HG02981 (cell line): ENCODE measurements around the gene FAH.
"Not testable (repeated sequence)": the region's sequence is repeated elsewhere in the genome, so short reads cannot be mapped to it uniquely, and the experiment has no call there.

Experiments used
- ATAC-seq: cut with Tn5 transposase; IDR thresholded peaks from one replicate; pipeline ENCODE4 v1.9.1; 2021; ENCODE audit warnings: mild to moderate bottlenecking, moderate library complexity; ENCODE audit not compliant: unreplicated experiment

Gene FAH

DNA sequence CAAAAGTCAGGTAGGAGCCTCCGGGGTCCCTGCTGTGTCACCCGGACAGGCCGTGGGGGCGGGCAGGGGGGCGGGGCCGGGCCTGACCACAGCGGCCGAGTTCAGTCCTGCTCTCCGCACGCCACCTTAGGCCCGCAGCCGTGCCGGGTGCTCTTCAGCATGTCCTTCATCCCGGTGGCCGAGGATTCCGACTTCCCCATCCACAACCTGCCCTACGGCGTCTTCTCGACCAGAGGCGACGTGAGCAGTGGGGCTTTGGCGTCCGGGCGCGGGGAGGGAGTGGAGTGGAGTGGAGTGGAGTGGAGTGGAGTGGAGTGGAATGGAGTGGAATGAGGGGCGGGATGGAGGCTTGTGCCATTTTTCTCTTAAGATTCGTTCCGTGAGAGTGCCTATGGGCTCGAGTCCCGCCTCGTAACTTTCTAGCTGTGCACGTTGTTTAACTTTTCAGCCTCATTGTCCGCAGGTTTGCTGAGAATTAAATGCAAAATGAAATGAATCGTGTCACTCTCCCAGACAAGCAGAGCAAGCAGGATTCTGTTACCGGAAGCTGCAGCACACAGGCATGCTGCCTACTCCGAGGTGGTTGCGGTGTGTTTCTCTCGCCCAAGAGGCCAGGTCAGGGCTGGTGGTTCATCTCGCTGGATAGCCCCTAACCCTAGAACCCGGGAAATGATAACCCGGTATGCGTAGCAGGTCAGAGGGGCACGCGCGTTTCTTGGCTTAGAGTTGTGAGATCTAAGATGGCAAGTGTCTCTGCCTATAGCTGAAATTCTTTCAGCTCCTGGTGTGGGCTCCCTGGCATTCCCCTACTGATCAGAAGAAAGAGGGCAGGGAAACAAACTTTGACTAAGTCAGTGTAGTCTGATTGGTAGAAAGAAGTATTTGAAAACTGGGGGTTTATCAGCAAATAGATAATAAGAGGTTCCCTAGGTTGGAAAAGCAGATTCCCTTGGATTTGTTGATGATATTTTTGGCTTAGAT lies at the start of gene FAH:
Gene FAH (plus strand): TSS at position 104 of the 981 bp plus-strand sequence. CDS start 56 bp downstream, at position 160.
- ATAC-seq = peak; percentile 50

DNA sequence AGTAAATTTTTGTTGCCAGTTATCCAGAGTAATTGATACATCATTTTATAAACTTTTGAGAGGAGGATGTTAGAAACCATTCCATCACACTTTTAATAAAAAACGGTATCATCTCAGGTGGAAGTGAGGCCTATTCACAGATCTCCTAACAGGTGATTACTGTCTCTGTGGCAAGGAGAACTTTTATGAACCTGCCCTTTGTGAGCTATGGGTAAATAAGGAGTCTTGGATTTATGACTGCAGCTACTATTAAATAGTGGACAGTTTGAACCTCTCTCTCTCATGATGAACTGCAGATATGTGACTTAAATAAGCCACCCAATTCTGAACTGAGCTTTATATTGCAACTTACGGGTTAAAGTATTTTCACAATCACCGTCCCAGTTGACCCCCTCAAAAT lies 47.6 kb upstream of the FAH start:
- ATAC-seq = no peak

DNA sequence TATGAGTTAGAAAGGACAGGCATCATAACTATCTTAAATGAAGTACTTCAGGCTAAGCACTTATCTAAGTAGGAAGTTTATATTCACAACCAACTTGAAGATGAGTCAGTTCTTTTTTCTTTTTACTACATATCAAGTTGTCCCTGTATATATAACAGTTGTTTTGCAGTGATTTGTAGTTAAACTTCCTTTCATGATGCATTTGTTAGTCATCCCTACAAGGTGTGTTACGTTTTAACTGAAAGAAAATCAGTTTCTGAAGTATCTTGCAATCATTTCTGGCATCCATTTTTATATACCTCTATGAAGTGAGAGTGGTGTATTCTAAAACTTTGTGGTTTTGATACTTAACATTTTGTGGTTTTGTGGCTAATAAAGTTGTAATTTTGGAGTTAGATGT lies 47.2 kb upstream of the FAH start:
- no peak for ATAC-seq

DNA sequence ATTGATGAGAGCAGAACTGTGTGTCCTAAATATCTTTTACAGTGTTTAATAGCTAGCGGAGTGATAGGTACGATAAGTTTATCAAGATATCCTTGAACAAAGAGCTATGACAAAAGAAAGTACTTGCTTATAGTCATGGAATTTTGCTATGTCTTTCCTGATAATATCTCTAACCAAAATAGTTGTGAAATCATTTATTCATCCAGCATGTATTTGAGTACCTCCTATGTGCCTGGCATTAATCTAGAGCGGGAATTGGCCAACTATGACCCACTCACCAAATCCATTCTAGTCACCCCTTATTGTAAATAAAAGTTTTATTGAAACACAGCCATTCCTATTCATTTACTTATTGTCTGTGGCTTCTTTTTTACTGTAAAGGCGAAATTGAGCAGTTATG lies 46.7 kb upstream of the FAH start:
- no peak for ATAC-seq

DNA sequence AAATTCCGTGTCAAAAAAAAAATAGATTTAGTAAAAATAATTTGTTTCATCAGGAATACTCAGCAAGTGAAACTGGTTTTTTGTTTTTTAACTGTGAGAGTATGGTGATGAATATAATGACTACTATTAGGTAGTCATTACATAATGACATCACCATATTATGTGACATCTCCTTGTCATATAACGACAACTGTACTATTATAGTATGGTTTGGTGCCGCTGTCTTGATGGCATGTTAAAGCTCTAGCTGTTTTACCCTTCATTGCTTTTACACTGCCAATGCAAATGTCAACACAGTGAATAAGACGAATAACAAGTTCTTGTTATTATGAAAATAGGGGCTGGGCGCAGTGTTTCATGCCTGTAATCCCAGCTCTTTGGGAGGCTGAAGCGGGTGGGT lies 45.6 kb upstream of the FAH start:
- ATAC-seq = no peak

DNA sequence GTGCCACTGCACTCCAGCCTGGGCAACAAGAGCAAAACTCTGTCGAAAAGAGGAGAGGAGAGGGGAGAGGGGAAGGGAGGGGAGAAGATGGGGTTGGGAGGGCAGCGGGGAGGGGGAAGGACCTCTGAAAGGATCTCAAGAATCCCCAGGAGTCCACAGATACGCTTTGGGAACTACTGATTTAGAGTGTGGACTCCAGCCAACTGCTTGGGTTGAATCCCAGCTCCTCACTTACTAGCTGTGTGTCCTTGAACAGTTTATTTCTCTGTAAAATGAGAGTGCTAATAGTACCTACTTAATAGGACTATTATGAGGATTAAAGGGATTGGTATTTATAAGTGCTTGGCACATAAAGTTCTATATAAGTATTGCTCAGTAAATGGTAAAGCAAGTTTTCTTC lies 45.0 kb upstream of the FAH start:
- no peak for ATAC-seq

DNA sequence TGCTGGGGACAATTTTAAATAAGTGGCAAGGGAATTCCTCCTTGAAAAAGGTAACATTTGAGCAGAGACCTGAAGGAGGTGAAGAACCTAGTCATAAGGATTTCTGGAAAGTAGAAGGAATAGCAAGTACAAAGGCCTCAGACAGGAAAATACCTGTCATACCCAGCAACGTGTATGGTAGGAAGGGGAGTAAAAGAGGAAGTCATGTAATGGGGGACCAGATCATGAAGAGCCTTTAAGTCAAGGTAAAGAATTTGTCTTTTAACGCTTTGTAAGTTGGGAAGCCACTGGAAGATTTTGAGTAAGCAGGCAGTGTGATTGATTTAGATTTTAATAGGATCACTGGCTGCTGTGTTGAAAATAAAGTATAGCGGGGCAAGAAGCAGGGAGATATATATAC lies 43.4 kb upstream of the FAH start:
- no peak for ATAC-seq

DNA sequence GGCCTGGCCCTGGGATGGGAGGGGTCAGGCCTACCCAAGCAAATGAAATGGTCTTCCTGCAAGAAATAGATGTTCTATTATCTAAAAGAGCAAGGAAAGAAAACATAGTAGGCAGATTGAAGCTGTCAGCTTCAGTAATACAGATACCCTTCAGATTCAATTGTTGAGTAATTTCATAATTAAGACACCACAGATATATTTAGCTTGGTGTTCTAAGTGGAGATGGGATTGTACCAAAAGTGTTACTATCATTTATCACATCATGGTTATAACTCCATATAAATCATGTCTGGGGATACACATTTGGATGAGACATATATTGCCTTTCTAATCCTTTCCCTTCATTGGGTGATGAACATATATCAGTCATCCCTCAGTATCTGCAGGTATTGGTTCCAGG lies 41.9 kb upstream of the FAH start:
- ATAC-seq = no peak

DNA sequence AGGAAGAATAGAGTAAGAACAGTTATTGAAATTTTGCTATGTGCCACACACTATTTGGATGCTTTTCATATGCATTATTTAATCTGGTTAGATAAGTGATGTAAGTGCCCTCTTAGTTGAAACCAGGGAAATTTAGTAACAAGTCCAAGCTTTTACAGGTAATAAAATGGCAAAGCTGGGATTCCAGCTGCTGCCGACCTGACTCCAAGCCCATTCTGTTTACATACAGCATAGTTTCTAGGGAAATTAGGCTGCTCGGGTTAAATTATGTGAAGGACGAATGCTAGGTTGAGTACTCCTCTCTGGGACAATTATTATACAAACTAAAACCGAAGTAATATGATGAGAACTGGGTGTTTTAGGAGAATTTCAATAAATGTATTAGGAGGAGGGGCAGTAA lies 38.7 kb upstream of the FAH start:
- ATAC-seq = no peak

DNA sequence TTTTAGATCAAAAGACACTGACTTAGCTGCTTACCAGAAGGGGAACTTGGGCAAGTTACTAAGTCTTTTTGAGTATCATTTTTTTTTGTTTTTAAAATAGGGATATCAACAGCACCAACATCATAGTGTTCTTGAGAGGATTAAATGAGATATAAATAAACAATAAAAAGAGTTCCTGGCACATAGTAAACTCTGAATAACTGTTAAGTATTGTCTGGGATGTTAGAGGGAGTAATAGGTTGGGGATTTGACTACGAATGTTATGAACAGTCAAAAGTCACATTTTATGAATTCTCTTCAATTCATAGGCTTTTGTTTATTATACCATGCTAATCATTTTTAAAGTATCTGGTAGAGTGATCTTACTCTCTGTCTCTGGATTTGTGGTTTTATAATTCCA lies 37.8 kb upstream of the FAH start:
- no peak for ATAC-seq

DNA sequence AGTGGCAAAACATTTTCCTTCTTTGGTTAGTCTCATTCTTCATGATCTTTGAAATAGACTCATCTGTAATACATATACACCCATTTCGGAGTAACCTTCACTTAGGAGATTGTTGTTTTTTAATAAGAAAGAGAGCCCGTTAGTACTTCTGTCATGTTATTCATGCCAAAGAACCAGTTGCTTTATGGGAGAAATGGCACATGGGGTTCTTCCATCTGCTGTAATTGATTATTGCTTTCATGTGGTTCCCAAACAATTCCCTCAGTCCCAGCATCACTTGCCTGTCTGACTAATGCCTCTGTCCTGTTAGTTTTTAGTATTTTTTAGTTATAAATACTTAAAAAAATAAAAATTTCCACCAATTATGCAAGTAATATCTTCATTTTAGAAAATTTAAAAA lies 33.8 kb upstream of the FAH start:
- ATAC-seq = no peak

DNA sequence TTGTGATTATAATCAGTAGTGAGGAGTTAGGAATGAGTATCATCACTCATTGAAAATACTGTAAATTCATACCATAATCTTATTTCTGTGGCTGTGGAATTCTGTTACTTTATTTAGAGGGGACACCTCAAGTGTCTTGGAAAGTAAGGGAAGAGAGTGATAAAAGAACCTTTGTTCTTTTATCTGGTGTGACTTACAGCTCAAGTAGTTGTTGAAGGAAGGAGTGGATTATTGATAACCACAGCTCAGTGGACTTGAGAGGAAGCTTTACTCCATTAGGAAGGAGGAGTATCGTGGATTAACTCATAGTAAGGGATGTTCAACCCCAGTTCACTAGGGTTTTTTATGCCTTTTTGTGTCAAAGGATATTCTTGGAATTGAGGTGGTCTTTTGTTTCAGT lies 32.2 kb upstream of the FAH start:
- no peak for ATAC-seq

DNA sequence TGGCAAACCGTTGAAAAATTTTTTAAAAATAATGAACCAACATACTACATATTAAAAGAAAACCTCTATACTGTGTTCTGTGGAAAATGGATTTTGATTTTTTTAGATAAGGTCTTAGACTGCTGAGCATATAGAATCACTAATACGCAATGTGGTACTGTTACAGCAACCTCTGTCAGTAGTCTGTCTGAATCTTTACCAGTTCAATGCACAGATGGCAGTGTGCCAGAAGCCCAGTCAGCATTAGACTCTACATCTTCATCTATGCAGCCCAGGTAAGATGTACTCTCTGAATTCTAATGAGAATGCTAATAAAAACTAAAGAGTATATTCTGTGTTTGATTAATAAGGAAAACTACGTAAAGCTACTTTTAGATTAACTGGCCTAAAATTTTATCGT lies 31.3 kb upstream of the FAH start:
- ATAC-seq = no peak

DNA sequence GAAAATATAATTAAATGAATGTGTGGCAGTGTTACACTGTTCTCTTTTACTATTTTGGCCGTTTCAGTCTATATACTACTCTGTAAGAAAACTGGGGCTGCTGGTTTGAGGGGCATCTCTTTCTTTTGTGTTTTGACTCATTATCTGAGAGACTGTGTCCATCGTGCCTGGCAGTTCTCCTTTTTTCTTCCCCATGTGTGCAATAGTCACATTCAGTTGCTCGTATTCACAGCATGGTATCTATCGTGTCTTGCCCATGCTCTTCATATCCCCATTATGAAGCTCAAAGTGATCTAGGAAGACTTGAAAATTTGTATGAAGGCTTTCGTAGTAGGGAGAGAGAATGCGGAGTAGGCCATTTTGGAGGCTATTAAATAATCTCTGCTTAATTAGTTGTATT lies 29.8 kb upstream of the FAH start:
- no peak for ATAC-seq

DNA sequence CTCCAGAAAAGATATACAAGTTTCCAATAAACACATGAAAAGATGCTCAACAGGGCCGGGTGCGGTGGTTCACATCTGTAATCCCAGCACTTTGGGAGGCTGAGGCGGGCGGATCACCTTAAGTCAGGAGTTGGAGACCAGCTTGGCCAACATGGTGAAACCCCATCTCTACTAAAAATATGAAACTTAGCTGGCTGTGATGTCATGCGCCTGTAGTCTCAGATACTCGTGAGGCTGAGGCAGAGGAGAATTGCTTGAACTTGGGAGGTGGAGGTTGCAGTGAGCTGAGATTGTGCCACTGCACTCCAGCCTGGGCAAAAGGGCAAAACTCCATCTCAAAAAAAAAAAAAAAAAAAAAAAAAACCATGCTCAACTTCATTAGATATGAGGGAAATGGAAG lies 25.5 kb upstream of the FAH start:
- not testable (repeated sequence) for ATAC-seq

DNA sequence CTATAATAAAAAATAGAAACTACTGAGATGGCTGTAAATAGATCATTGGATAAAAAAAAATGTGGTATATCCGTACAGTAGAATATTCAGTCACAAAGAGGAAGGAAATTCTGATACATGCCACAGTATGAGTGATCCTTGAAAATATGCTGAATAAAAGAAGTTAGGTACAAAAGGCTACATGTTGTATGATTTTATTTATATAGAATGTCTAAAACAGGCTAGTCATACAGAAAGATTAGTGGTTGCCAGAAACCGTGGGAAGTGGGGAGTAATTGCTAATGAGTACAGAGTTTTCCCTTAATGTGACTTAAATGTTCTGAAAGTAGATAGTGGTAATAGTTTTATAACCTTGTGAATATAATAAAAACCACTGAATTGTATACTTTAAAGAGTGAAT lies 24.9 kb upstream of the FAH start:
- ATAC-seq = no peak

DNA sequence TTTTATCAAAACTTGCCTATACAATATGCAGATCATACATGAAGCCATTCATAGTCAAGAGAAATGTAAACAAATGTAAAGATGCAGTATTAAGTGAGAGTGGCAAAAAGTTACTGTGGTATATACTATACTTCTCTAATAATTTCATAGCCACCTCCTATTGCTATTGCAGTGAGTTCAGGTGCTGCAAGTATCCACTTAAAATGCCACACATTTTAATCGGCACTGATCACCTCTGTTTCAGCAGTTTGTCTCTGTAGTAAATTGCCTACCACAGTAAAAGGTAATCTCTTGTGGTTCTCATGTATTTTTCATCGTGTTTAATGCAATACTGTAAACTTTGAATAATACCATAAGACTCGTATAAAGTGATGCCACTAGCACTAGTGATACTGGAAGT lies 20.4 kb upstream of the FAH start:
- ATAC-seq = no peak

DNA sequence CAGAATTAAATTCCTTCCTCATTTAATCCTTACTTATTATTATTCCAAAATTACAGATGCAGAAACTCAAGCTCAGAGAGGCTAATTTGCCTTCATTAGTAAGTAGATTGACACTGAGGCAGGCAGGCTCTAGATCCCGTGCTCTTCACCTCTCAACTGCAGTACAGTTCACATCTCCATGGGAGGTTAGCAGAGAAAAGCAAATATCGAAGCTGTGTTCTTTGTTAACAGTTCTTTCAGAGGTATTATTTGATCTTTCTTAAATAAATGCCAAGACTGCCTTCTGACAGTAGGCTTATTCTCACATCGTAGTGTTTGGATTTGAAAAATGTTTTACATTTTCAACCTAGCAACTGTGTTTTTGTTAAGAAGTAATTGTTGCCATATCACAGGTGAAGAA lies 15.9 kb upstream of the FAH start:
- ATAC-seq = no peak

DNA sequence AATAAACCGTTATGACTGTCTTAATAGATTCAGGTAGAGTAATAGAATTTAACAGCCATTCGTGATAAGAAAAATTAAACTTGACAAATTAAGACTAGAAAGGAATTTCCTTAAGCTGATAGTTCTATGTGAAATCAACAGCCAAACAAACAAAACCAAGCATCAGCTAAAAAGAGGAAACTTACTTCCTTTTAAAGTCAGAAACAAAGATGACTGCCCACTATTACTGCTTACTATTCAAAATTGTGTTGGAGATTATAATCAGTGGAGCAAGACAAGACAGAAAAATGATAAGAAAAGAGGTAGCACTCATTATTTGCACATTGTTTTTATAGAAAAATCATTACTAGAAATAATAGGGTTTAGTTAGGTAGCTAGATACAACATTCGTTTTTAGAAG lies 13.8 kb upstream of the FAH start:
- no peak for ATAC-seq

DNA sequence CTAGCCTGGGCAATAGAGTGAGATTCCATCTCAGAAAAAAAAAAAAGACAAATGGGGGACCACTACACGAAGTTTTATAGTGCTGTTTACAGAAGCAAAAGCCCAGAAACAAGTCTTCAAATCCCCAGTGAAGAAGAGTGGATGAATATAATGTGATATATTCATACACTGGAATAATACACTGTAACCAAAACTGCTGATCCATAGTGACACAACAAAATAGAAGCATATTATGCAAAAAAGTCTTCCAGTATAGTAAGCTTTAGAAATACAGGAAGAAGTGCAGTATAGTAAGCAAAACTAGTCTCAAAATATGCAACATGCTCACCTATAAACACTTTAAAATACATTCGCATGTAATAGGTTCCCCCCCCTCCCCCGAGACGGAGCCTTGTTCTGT lies 11.9 kb upstream of the FAH start:
- no peak for ATAC-seq

DNA sequence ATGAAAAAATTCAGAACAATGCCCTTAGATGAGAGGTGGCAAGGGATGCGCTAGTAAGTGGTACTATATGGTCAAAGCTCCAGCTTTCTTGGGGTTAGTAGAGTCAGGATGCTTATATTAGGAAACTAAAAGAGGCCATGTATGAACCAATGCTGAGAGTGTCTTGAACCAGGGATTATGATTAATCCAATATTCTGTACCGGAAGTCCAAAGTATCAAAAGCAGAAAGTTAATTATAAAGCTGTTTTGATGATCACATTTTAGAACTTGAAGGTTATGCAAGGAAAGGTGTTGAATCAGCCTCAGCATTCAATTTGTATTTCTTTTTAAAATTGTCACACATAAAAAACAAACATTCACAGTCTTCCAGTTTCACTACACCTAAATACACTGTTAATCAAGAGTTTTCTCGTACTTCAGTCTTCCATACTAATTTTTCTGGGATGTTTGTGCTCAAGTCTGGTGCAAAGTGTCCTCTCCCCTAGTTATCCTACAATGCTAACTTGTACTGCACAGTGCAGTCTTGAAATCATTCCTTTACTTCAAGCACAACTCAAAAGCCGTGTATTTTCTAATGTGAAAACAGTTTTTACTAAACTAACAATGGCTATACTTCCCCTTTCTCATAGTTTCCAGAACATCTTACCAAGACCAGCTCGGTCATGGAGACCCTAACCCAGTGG lies 10.7 kb upstream of the FAH start:
- ATAC-seq = no peak

DNA sequence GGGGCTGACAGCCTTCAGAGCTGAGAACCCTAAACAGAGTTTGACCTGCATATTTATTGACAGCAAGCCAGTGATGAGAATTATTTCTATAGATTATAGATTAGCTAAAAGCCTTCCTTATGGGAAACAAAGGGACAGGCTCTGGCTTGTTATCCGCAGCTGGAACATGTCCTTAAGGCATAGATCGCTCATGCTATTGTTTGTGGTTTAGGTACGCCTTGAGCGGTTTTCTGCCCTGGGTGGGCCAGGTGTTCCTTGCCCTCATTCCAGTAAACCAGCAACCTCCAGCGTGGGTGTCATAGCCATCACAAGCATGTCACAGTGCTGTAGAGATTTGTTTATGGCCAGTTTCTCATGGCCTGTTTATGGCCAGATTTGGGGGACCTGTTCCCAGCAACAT lies 10.2 kb upstream of the FAH start:
- no peak for ATAC-seq
